GM21786 (cell line): ENCODE measurements around the gene KRT6B.
"Not testable (repeated sequence)": the region's sequence is repeated elsewhere in the genome, so short reads cannot be mapped to it uniquely, and the experiment has no call there.

Experiments used
- ATAC-seq: cut with Tn5 transposase; IDR thresholded peaks from one replicate; pipeline ENCODE4 v1.9.1; 2021; ENCODE audit not compliant: unreplicated experiment

Gene KRT6B

GRCh38 chr12:52414936-52415335 is 37.0 kb downstream of the KRT6B start:
- no peak for ATAC-seq

- no peak for ATAC-seq
These were observed 38.1 kb downstream of the KRT6B start for GRCh38 chr12:52413782-52414345.

- no peak for ATAC-seq
These were observed 38.7 kb downstream of the KRT6B start for GRCh38 chr12:52413202-52413601.

GRCh38 chr12:52411815-52412214 is 40.1 kb downstream of the KRT6B start:
- no peak for ATAC-seq

DNA sequence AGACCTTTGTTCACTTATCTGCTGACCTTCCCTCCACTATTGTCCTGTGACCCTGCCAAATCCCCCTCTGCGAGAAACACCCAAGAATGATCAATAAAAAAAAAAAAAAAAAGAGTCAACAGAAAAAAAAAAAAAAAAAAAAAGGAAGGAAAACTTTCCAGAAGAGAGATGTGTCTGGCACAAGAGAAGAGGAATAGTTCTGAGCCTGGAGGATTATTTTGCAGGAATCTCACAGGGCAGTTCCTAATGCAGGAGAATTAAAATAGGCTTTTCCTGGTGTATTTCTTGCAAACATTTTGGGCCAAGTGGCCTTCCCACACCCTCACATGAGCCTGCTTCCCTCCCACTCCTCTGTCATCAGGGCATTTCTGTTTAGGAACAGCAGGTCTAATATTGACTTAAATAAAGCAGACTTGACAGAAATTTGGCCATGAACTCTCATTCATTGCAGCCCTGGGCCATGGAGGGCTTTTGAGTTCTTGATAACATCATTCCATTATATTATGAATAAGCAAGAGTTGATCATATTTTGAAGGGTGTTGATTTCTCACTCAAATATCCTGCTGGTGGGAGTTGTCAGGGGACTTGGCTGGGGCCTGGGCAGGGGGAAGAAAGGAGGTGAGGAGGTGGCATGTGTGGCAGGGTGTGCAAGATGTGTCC is 41.2 kb downstream of the KRT6B start:
- ATAC-seq: not testable (repeated sequence)

- no peak for ATAC-seq
These were observed 44.0 kb downstream of the KRT6B start for GRCh38 chr12:52407918-52408317.

GRCh38 chr12:52405922-52406385 is 46.0 kb downstream of the KRT6B start, which contains the start of gene KRT82:
Gene KRT82 (minus strand): TSS chr12:52406335. CDS start chr12:52406277, 58 bp downstream.
- ATAC-seq: no peak

GRCh38 chr12:52404951-52405350 is 47.0 kb downstream of the KRT6B start:
- no peak for ATAC-seq

- ATAC-seq: no peak
These were observed 48.4 kb downstream of the KRT6B start for GRCh38 chr12:52403561-52403960.

- ATAC-seq: no peak
These were observed 48.9 kb downstream of the KRT6B start for GRCh38 chr12:52402873-52403540.

GRCh38 chr12:52402377-52402776 is 49.6 kb downstream of the KRT6B start:
- ATAC-seq: no peak

GRCh38 chr12:52401926-52402325 is 50.0 kb downstream of the KRT6B start:
- ATAC-seq: no peak

DNA sequence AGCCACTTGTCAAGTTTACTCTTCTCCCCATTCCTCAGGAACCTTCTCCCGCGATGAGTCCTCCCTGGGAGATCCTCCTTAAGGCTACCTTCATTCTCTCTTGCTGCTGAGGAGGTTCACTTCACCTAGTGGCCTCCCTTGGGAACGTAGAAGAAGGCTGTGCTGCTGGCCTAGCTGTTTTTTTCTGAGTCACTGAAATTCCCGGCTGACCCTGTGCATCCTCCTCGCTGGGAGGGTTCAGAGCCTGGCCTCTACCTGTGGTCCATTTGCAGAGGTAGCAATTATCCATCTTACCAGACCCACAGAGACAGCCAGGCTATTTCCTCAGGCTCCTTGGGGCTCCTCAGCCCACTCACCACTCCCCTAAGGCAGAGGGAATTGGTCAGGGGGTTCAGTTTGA is 50.4 kb downstream of the KRT6B start:
- no peak for ATAC-seq

DNA sequence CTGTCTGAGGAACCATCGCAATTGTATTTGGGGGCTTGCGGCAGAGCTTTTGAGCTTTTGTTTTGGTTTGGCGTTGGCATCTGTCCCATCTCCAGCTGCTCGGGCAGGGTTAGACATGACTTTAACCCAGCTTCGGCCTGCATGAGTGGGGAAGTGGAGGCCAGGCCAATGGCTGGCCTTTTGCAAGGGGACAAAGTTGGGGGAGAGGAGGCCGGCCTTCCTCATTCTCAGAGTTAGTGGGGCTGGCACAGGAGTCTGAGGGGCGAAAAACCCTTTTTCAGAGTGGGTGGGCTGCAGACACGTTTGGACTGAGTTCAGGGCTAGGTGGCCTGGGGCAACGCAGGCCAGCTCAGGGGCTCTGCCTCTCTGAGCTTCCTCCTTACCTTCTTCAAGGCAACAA is 51.0 kb downstream of the KRT6B start:
- ATAC-seq: no peak

- ATAC-seq: no peak
These were observed 52.2 kb downstream of the KRT6B start for GRCh38 chr12:52399756-52400155.

DNA sequence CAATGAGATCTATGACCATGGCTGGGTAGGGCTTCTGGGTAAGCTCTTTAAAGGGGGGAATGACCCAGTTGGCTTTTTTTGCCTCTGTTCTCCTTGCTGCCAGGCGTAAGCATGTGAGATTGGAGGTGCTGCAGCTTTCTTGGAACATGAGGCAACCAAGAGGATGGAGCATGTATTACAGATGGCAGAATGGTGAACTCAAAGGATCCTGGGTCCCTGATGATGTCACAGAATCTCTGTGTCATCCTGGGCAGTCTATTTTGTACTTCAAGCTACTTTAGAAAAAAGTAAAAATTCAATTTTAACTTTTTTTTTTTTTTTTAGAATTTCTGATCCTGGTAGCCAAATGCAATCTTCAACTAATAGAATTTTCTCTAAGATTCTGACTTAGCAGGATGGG is 53.8 kb downstream of the KRT6B start:
- ATAC-seq: no peak

DNA sequence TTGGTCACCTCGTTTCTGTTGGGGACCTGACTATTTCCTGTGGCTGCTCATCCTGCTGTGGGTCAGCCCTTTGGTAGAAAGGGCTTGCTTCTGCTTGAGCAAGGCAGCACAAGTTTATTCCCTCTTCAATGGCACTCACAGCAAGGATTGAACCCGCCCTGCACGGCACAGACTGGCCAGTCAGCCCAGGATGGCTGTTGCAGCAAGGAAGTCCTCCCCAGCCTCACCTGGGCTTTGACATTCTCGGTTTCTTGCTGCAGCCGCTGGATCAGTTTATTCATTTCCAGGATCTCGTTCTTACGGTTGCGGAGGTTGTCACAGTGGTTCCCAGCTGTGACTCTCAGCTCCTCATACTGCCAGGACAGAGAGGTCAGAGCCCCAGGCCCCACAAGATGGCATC is 55.3 kb downstream of the KRT6B start:
- ATAC-seq: no peak
